ENCODE data around the gene HES2.
"Not testable (repeated sequence)": the region's sequence is repeated elsewhere in the genome, so short reads cannot be mapped to it uniquely, and the experiment has no call there.

Gene HES2

GRCh38 chr1:6419804-6420453 is at the start of gene HES2:
Gene HES2, minus strand, starts transcription at chr1:6419919. Its CDS starts 99 bp downstream, at chr1:6419820.
- no peak for DNase-seq

- no peak for DNase-seq
Observed at GRCh38 chr1:6468729-6469461, 49.2 kb upstream of the HES2 start.

- no peak for DNase-seq
Observed at GRCh38 chr1:6467744-6468688, 48.3 kb upstream of the HES2 start.

- DNase-seq: no peak
Observed at GRCh38 chr1:6467224-6467623, 47.5 kb upstream of the HES2 start.

GRCh38 chr1:6466751-6467150 is 47.0 kb upstream of the HES2 start:
- no peak for DNase-seq

- no peak for DNase-seq
Observed at GRCh38 chr1:6466023-6466422, 46.3 kb upstream of the HES2 start, which contains the start of gene TNFRSF25. Gene TNFRSF25, minus strand, starts transcription at chr1:6466173. Its CDS starts 66 bp downstream, at chr1:6466107.

GRCh38 chr1:6465461-6466005 is 45.8 kb upstream of the HES2 start:
- DNase-seq: no peak

- no peak for DNase-seq
Observed at GRCh38 chr1:6464915-6465314, 45.2 kb upstream of the HES2 start.

- DNase-seq: no peak
Observed at GRCh38 chr1:6464514-6464836, 44.8 kb upstream of the HES2 start.

- no peak for DNase-seq
Observed at GRCh38 chr1:6463120-6463412, 43.3 kb upstream of the HES2 start.

GRCh38 chr1:6462412-6463119 is 42.8 kb upstream of the HES2 start:
- DNase-seq: no peak

- DNase-seq: no peak
Observed at GRCh38 chr1:6461538-6462411, 42.1 kb upstream of the HES2 start.

GRCh38 chr1:6461051-6461530 is 41.4 kb upstream of the HES2 start:
- no peak for DNase-seq

- no peak for DNase-seq
Observed at GRCh38 chr1:6460301-6461050, 40.8 kb upstream of the HES2 start.

- no peak for DNase-seq
Observed at GRCh38 chr1:6459850-6460265, 40.1 kb upstream of the HES2 start.

GRCh38 chr1:6456800-6457466 is 37.2 kb upstream of the HES2 start:
- no peak for DNase-seq

- DNase-seq: not testable (repeated sequence)
Observed at GRCh38 chr1:6455752-6456520, 36.2 kb upstream of the HES2 start.

GRCh38 chr1:6454856-6455751 is 35.4 kb upstream of the HES2 start:
- DNase-seq: no peak
